Thyroid gland (tissue), 4 donors: Measurements from ENCODE around the gene VPS26B. TPM values are rescaled to one million over a fixed set of nuclear protein-coding genes. Genes with fewer than 3 reads are reported as not detected.

ENCODE experiments used
- DNase-seq, 2 donors: peaks; one replicate each; pipeline ENCODE4 v3.0.0-alpha.2; 2019
- H3K27ac ChIP-seq, 3 donors: fragments of 200-600 bp; sonication (generic); 1 replicate in 2 of 3; 2 replicates in 1 of 3; pipeline ENCODE4 v1.5.1; 2016 to 2019; ENCODE audit warnings: mild to moderate bottlenecking in 1 of 3, moderate library complexity in 1 of 3
- H3K27me3 ChIP-seq: fragments of 200-600 bp; sonication (generic); one replicate; pipeline ENCODE4 v1.5.1; 2019
- H3K36me3 ChIP-seq, 2 donors: fragments of 200-600 bp; sonication (generic); one replicate each; pipeline ENCODE4 v1.5.1; 2016 to 2019
- H3K4me1 ChIP-seq, 2 donors: fragments of 200-600 bp; sonication (generic); one replicate each; pipeline ENCODE4 v1.5.1; 2017 to 2019
- H3K4me3 ChIP-seq, 3 donors: fragments of 200-600 bp; sonication (generic); replicated peaks in 1 of 3; 1 replicate in 2 of 3; 2 replicates in 1 of 3; pipeline ENCODE4 v1.5.1; 2016; ENCODE audit warnings: mild to moderate bottlenecking in 1 of 3
- H3K9me3 ChIP-seq: fragments of 200-600 bp; sonication (generic); one replicate; pipeline ENCODE4 v1.5.1; 2017
- CTCF ChIP-seq, 6 experiments: fragments of 200-600 bp in 3 of 6; fragments of 450-650 bp in 3 of 6; sonication (generic) in 3 of 6; IDR thresholded peaks; one replicate each; pipeline ENCODE4 v1.5.1; 2016 to 2019; ENCODE audit warnings: antibody characterized with exemption in 6 of 6, mild to moderate bottlenecking in 2 of 6, inconsistent platforms in 1 of 6, moderate library complexity in 1 of 6
- POLR2A ChIP-seq, 2 donors: fragments of 450-650 bp; IDR thresholded peaks; one replicate each; pipeline ENCODE4 v1.6.1; 2017; ENCODE audit warnings: antibody characterized with exemption in 2 of 2, mild to moderate bottlenecking in 2 of 2, moderate library complexity in 1 of 2
- WGBS, 2 donors: methylation state at CpG; one replicate each; pipeline ENCODE4 v1.1.5; 2017; 5-methylcytosine and 5-hydroxymethylcytosine counted together
- intact Hi-C: fragments of 100-400 bp; cut with DNase I; formaldehyde crosslinking; loops from one replicate; pipeline ENCODE4 v1.15.1; 2023
- total RNA-seq, 4 donors: library from RNA; depleted of rRNA; stranded (reverse); fragments of >200 nt; gene quantifications; one replicate each; pipeline ENCODE4 v1.2.3, GENCODE V29; 2016

VPS26B gene
- total RNA-seq, 4 donors from 2014 or later: 40.8 to 51.3 (median 44.4) TPM

DNA sequence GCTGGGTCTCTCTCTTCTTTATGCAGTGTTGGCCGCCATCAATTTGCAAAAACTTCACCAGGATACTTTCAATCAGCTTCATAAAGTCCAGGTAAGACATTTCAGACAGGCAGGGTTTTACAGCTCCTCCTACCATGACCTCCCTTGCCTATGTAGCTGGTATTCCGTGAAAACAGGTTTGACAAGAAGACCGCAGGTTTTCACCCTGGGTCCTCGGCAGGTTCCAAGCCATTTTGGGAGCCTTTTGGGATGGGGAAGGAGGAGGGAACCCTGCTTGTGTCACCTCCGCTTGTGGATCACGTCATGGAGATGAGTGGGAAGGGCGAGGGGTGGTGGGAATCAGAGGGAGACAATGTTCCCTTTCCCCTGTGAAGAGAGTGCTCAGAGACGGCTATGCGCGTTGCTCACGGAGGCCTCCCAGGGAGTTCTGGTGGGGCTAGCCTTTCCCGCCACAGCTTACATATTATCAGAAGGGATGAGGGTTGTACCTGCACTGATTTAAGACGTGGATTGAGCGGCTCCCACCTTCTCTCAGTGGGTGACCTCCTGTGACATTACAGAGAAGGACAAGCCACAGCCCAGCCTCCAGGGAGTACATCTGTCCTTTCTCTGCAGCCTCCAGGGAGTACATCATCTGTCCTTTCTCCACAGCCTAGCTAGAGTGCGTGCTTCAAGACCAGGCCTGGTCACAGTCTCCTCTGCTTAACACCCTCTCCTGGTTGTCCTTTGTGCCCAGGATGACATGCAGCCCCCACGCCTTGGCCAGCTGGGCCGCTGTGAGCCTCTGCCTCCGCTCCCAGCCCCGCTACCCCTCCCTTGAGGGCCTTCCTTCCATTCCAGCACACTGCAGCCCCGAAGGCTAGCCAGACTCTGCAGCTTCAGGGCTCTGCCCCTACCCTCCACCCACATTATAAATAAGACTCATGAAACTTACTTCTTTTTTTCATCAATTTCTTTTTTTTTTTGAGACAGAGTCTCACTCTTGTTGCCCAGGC lies 68.9 kb downstream of the VPS26B start:
- H3K9me3 ChIP-seq: no peaks in the 10 kb centered on the region
- no peak overlapping the region for H3K4me3 ChIP-seq
- TF ChIP-seq CTCF (IDR thresholded peaks at IDR 0.05): no peak
- TF ChIP-seq POLR2A (IDR thresholded peaks at IDR 0.05): no peak
- intact Hi-C loops: no loop called here
- H3K36me3 ChIP-seq: no peaks in the 10 kb centered on the region
- H3K27ac ChIP-seq: no peak overlapping the region
- 86% methylated on average over 20 of the region's 20 CpGs for WGBS, 2 donors
- H3K4me1 ChIP-seq: no peaks in the 10 kb centered on the region
- no peak for DNase-seq
- no peaks in the 10 kb centered on the region for H3K27me3 ChIP-seq

DNA sequence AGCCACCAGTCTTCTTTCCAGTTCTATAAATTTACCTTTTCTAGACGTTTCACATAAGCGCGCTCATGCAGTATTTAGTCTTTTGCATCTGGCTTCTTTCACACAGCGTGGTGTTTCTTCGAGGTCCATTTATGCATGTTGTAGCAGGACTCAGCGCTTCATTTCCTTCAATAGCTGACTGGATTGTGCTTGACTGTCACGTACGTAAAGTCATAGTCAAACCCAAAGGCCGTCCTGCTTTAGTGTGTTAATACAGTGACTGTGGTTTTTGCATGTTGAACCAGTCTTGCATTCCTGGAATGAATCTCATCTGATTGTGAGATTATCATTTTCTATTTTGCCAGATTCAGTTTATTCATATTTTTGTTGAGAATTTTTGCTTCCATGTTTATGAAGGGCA lies 70.2 kb downstream of the VPS26B start:
- Histone ChIP-seq H3K4me1 (no peaks in the 10 kb centered on the region), H3K4me3 (no peak overlapping the region), H3K9me3 (no peaks in the 10 kb centered on the region), H3K27ac (no peak overlapping the region), H3K27me3 (no peaks in the 10 kb centered on the region), H3K36me3 (no peaks in the 10 kb centered on the region)
- WGBS, 2 donors: 86 to 89% methylated on average over 9 of the region's 9 CpGs
- intact Hi-C loops: no loop called here
- TF ChIP-seq CTCF (IDR thresholded peaks at IDR 0.05): no peak
- DNase-seq: no peak

Other genes starting within 250 kb of the VPS26B start
- 10 to 100 TPM; 13.3 to 36.0 (median 16.8) TPM for gene JAM3, start 155.6 kb upstream of the VPS26B start, total RNA-seq
- gene NCAPD3, start 704 bp upstream of the VPS26B start, total RNA-seq: 10 to 100 TPM; 17.5 to 31.4 (median 21.9) TPM
- 10 to 100 TPM; 42.4 to 77.9 (median 63.8) TPM for gene THYN1, start 28.7 kb downstream of the VPS26B start, total RNA-seq
- gene ACAD8, start 28.9 kb downstream of the VPS26B start, total RNA-seq: 100 to 1,000 TPM in 1 of 4 donors, 10 to 100 TPM in 3; 57.2 to 130 (median 73.2) TPM
- 1 to 10 TPM in 2 of 4 donors, under 1 TPM in 2; 0.63 to 2.0 (median 0.94) TPM for gene GLB1L3, start 51.7 kb downstream of the VPS26B start, total RNA-seq
- 10 to 100 TPM; 13.4 to 31.6 (median 25.8) TPM for gene GLB1L2, start 107.3 kb downstream of the VPS26B start, total RNA-seq
- gene B3GAT1, start 187.6 kb downstream of the VPS26B start, total RNA-seq: 1 to 10 TPM; 4.0 to 6.7 (median 5.7) TPM